ENCODE data around the gene MYO1F. TPM values are rescaled to one million over a fixed set of nuclear protein-coding genes. Genes with fewer than 3 reads are reported as not detected.

The MYO1F gene
- total RNA-seq, 2 donors from 2014 or later: 270 to 305 TPM

Other genes with a start within 250 kb of the MYO1F start
- gene KANK3, start 234.2 kb downstream of the MYO1F start, total RNA-seq: 1 to 10 TPM; 2.6 to 2.9 TPM
- gene ANGPTL4, start 213.3 kb downstream of the MYO1F start, total RNA-seq: not detected
- gene RAB11B, start 187.1 kb downstream of the MYO1F start, total RNA-seq: 10 to 100 TPM; 81.6 to 90.1 TPM
- 100 to 1,000 TPM in 1 of 2 donors, 10 to 100 TPM in 1; 26.9 to 108 TPM for gene MARCHF2, start 164.1 kb downstream of the MYO1F start, total RNA-seq
- 100 to 1,000 TPM; 248 to 259 TPM for gene HNRNPM, start 132.5 kb downstream of the MYO1F start, total RNA-seq
- gene PRAM1, start 74.8 kb downstream of the MYO1F start, total RNA-seq: 1 to 10 TPM; 5.2 to 7.4 TPM
- 10 to 100 TPM; 45.1 to 46.2 TPM for gene ZNF414, start 63.3 kb downstream of the MYO1F start, total RNA-seq
- 10 to 100 TPM; 24.0 to 33.1 TPM for gene ADAMTS10, start 33.3 kb upstream of the MYO1F start, total RNA-seq
- not detected for gene NFILZ, start 53.2 kb upstream of the MYO1F start, total RNA-seq
- gene ACTL9, start 121.4 kb upstream of the MYO1F start, total RNA-seq: not detected
- not detected for gene OR2Z1, start 144.2 kb upstream of the MYO1F start, total RNA-seq

All from T-helper 17 cell (primary cell).